VCaP (cell line): ENCODE measurements around the gene CHM.
"Not testable (repeated sequence)": the region's sequence is repeated elsewhere in the genome, so short reads cannot be mapped to it uniquely, and the experiment has no call there.

Experiments
- H3K27ac ChIP-seq: fragments of 450-650 bp; 2 replicates; pipeline ENCODE4 v1.5.1; 2017
- CTCF ChIP-seq: fragments of 450-650 bp; conservative IDR thresholded peaks from 2 replicates; pipeline ENCODE4 v1.5.1; 2017; ENCODE audit warnings: mild to moderate bottlenecking, moderate library complexity

Gene CHM

DNA sequence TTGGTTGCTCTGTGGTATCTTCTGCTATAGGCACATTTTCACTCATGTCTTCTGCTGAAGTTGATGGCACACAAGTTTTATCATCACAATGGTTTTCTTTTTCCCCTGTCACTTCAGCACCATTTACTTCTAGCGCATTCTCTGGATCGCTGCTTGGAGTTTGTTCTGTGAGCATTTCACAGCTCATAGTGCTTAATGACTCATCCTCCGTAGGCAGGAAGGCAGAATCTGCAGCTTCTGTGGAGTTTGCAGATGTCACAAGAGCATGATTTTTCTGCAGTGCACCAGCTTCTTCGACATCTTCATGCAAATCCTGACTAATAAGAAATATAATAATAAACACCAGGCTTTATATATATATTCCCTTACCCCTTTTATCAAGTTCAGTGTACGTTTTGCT lies 83.6 kb downstream of the CHM start:
- TF ChIP-seq CTCF = no peak

DNA sequence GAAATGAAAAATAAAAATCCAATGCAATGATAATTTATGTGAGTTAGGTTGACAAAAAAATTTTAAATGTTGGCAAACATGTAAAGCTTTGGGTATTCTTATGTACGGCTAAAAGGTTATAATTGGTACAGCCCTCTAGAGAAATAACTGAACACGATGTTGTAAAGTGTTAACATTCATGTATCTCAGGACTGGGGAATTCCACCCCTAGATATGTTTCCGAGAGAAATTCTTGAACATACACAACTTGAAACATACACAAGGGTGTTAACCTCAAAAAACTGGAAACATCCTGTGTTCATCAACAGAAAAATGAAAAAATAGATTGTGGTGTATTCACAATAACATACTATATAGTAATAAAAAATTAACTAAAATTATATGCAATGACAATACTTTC lies 91.8 kb downstream of the CHM start:
- H3K27ac ChIP-seq = no peak overlapping the region
- no peak for TF ChIP-seq CTCF

More for the DNA sequence above, 83.6 kb downstream of the CHM start:
- no peak overlapping the region for H3K27ac ChIP-seq

GRCh38 chrX:85944751-85945150 lies 102.6 kb downstream of the CHM start:
- not testable (repeated sequence) for H3K27ac ChIP-seq

DNA sequence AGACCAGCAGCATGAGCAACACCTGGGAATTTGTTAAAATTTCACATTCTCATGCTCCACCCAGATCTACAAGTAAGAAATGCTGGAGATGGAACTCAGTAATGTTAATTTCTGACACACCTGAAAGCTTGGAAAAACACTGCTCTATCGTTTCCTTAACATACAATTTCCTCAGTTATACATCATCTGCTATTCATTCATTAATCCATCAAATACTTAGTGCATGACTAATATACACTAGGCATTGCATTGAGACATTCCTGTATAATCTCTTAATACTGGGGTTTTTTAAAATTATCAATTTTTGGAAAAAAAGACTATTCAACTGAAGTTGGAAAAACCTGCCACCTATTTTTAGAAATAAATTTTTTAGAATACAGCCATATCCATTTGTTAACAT lies 106.1 kb downstream of the CHM start:
- no peak overlapping the region for H3K27ac ChIP-seq
- no peak for TF ChIP-seq CTCF

DNA sequence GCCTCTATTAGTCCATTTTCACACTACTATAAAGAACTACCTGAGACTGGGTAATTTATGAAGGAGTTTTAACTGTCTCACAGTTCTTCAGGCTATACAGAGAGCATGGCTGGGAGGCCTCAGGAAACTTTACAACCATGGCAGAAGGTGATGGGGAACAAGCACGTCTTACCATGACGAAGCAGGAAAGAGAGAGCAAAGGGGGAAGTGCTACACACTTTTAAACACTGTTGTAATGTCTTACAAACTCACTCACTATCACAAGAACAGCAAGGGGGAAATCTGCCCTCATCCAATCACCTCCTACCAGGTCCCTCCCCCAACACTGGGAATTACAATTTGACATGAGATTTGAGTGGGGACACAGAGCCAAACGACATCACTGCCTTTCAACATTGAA lies 107.4 kb downstream of the CHM start:
- H3K27ac ChIP-seq = not testable (repeated sequence)

GRCh38 chrX:85934399-85934798 lies 113.0 kb downstream of the CHM start:
- H3K27ac ChIP-seq = not testable (repeated sequence)

GRCh38 chrX:85930099-85930498 lies 117.3 kb downstream of the CHM start:
- H3K27ac ChIP-seq = no peak overlapping the region
- TF ChIP-seq CTCF = no peak

GRCh38 chrX:85928606-85929005 lies 118.8 kb downstream of the CHM start:
- H3K27ac ChIP-seq = no peak overlapping the region
- no peak for TF ChIP-seq CTCF

DNA sequence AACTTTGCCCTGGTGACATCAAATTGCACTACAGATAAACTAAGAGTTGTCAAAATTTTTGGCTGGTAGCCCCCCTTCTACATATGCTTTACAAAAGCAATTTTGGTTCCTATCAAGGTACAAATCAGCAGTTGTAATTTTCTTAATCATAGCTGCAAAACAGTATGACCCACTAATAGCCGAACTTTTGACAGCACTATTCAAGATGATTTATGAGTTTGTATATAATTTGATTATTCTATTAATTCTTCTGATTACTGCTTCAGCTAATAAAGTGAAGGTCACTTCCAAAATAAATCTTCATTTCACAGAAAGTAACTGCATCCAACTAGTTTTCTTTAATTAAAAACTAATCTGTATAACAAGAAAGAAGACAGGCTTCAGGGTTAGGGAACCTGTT lies 119.6 kb downstream of the CHM start:
- H3K27ac ChIP-seq = no peak overlapping the region
- TF ChIP-seq CTCF = no peak
